ENCODE results near the gene SLC35F5.

DNA sequence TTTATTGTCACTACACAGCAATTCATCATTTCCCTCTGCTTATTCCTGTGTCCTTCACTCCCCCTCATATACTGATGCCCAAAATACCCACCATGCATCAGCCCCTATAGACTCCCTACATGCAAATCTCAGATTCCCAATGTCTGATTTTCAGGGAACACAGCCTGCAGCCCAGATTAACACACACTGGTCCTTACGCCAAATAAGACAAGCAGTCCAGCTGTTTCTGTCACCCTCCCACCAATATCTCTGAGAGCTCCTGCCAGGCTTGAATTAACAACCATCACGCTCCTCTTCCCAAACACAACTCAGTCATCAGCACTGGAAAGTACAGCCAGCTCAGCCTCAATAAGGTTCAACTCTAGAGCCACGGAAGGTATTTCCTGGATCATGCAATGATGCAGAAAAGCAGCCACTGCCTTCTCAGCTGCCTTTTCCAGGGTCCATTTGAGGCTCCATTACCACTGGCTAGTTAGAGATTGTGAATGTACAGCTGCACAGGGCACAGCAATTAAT lies 39.0 kb upstream of the SLC35F5 start:
- TF ChIP-seq, protein P1, sequence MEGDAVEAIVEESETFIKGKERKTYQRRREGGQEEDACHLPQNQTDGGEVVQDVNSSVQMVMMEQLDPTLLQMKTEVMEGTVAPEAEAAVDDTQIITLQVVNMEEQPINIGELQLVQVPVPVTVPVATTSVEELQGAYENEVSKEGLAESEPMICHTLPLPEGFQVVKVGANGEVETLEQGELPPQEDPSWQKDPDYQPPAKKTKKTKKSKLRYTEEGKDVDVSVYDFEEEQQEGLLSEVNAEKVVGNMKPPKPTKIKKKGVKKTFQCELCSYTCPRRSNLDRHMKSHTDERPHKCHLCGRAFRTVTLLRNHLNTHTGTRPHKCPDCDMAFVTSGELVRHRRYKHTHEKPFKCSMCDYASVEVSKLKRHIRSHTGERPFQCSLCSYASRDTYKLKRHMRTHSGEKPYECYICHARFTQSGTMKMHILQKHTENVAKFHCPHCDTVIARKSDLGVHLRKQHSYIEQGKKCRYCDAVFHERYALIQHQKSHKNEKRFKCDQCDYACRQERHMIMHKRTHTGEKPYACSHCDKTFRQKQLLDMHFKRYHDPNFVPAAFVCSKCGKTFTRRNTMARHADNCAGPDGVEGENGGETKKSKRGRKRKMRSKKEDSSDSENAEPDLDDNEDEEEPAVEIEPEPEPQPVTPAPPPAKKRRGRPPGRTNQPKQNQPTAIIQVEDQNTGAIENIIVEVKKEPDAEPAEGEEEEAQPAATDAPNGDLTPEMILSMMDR (IDR thresholded peaks at IDR 0.05), result no peak
- TF ChIP-seq POLR2A (IDR thresholded peaks at IDR 0.05), result no peak

All from thyroid gland (tissue), 4 donors.